ENCODE measurements around the gene RTL1.

RTL1 gene

GRCh38 chr14:100898935-100899883, 4.3 kb downstream of the RTL1 start:
- no peak for DNase-seq (ENCODE audit: low read depth in 2 of 2)

- DNase-seq (ENCODE audit: low read depth in 2 of 2) = no peak
These were observed 5.1 kb downstream of the RTL1 start for GRCh38 chr14:100898465-100898864.

GRCh38 chr14:100896369-100897060, 7.0 kb downstream of the RTL1 start:
- DNase-seq (ENCODE audit: low read depth in 2 of 2) = no peak

- no peak for DNase-seq (ENCODE audit: low read depth in 2 of 2)
These were observed 8.1 kb downstream of the RTL1 start for GRCh38 chr14:100895411-100895810.

GRCh38 chr14:100894416-100894815, 9.1 kb downstream of the RTL1 start:
- no peak for DNase-seq (ENCODE audit: low read depth in 2 of 2)

GRCh38 chr14:100893760-100894159, 9.8 kb downstream of the RTL1 start:
- DNase-seq (ENCODE audit: low read depth in 2 of 2) = no peak

- no peak for DNase-seq (ENCODE audit: low read depth in 2 of 2)
These were observed 10.3 kb downstream of the RTL1 start for GRCh38 chr14:100893228-100893601.

- DNase-seq (ENCODE audit: low read depth in 2 of 2) = no peak
These were observed 10.9 kb downstream of the RTL1 start for GRCh38 chr14:100892496-100893227.

GRCh38 chr14:100891501-100892445, 11.7 kb downstream of the RTL1 start:
- no peak for DNase-seq (ENCODE audit: low read depth in 2 of 2)

GRCh38 chr14:100891051-100891450, 12.5 kb downstream of the RTL1 start:
- DNase-seq (ENCODE audit: low read depth in 2 of 2) = no peak

- no peak for DNase-seq (ENCODE audit: low read depth in 2 of 2)
These were observed 13.3 kb downstream of the RTL1 start for GRCh38 chr14:100890061-100890850.

- no peak for DNase-seq (ENCODE audit: low read depth in 2 of 2)
These were observed 13.9 kb downstream of the RTL1 start for GRCh38 chr14:100889641-100890040.

- DNase-seq (ENCODE audit: low read depth in 2 of 2) = no peak
These were observed 14.7 kb downstream of the RTL1 start for GRCh38 chr14:100888789-100889315.

GRCh38 chr14:100887728-100888335, 15.7 kb downstream of the RTL1 start:
- DNase-seq (ENCODE audit: low read depth in 2 of 2) = no peak

GRCh38 chr14:100885617-100886016, 17.9 kb downstream of the RTL1 start:
- DNase-seq (ENCODE audit: low read depth in 2 of 2) = no peak

- no peak for DNase-seq (ENCODE audit: low read depth in 2 of 2)
These were observed 18.3 kb downstream of the RTL1 start for GRCh38 chr14:100885196-100885595.

- no peak for DNase-seq (ENCODE audit: low read depth in 2 of 2)
These were observed 19.1 kb downstream of the RTL1 start for GRCh38 chr14:100884456-100884855.

- no peak for DNase-seq (ENCODE audit: low read depth in 2 of 2)
These were observed 19.8 kb downstream of the RTL1 start for GRCh38 chr14:100883789-100884101.

- DNase-seq (ENCODE audit: low read depth in 2 of 2) = no peak
These were observed 20.3 kb downstream of the RTL1 start for GRCh38 chr14:100882991-100883788.

Data from stimulated activated CD8-positive, alpha-beta memory T cell treated with anti-CD3 and anti-CD28 coated beads, Interleukin-7, amount 100 ng/mL, for 1 hour (primary cell).